WTC11 (cell line): ENCODE results near the gene C11orf54. TPM values are rescaled to one million over a fixed set of nuclear protein-coding genes. Genes with fewer than 3 reads are reported as not detected.
A peak's percentile ranks its signal among the peaks of the same experiment; 100 is the strongest.

Experiments
- ATAC-seq: fragments of 200-7000 bp; cut with Tn5 transposase; 2 replicates; pipeline ENCODE4 v1.10.0; 2021; ENCODE audit warnings: mild to moderate bottlenecking, moderate library complexity
- CTCF ChIA-PET: fragments of 300-600 bp; sonication (Branson Sonifier 250); formaldehyde crosslinking; loops from one replicate; lab custom pipeline; 2021; ENCODE audit warnings: antibody characterized with exemption; lab: Charles Lee
- POLR2A ChIA-PET: fragments of 350-600 bp; sonication (Branson Sonifier 250); formaldehyde crosslinking; loops from one replicate; lab custom pipeline; 2021; ENCODE audit warnings: antibody characterized with exemption; lab: Charles Lee
- DNase-seq: peaks from one replicate; pipeline ENCODE4 v3.0.0; 2021; ENCODE audit warnings: low spot score
- H3K27ac Mint-ChIP-seq: 2 replicates; pipeline ENCODE4 v1.8.0; 2021; ENCODE audit warnings: mixed read lengths
- H3K27me3 Mint-ChIP-seq: 2 replicates; pipeline ENCODE4 v1.8.0; 2021; ENCODE audit warnings: low read depth, mild to moderate bottlenecking, moderate library complexity, mixed read lengths
- H3K36me3 Mint-ChIP-seq: 2 replicates; pipeline ENCODE4 v1.8.0; 2021; ENCODE audit warnings: mixed read lengths
- H3K4me1 Mint-ChIP-seq: 2 replicates; pipeline ENCODE4 v1.8.0; 2022; ENCODE audit warnings: mixed read lengths
- H3K4me3 Mint-ChIP-seq: 2 replicates; pipeline ENCODE4 v1.8.0; 2021; ENCODE audit warnings: mild to moderate bottlenecking, moderate library complexity, mixed read lengths
- H3K9me3 Mint-ChIP-seq: 2 replicates; pipeline ENCODE4 v1.8.0; 2021; ENCODE audit warnings: mixed read lengths
- CDX4 ChIP-seq: fragments of 250-450 bp; sonication (Bioruptor Pico); IDR thresholded peaks from 2 replicates; pipeline ENCODE4 v1.9.0; 2021; ENCODE audit warnings: moderate library complexity, mild to moderate bottlenecking, inconsistent platforms, borderline replicate concordance
- ELF4 ChIP-seq: sonication (generic); formaldehyde crosslinking; IDR thresholded peaks from 2 replicates; pipeline ENCODE4 v1.8.1; 2022; ENCODE audit warnings: low read depth, mild to moderate bottlenecking, moderate library complexity, missing genetic modification reagents
- FOXK1 ChIP-seq: sonication (generic); formaldehyde crosslinking; IDR thresholded peaks from 2 replicates; pipeline ENCODE4 v1.8.0; 2022; ENCODE audit warnings: mild to moderate bottlenecking, moderate library complexity, missing genetic modification reagents
- GABPB1 ChIP-seq: sonication (generic); formaldehyde crosslinking; IDR thresholded peaks from 2 replicates; pipeline ENCODE4 v1.8.1; 2023; ENCODE audit warnings: mild to moderate bottlenecking, missing genetic modification reagents
- MYBL2 ChIP-seq: sonication (generic); formaldehyde crosslinking; IDR thresholded peaks from 2 replicates; pipeline ENCODE4 v1.8.1; 2023; ENCODE audit warnings: mild to moderate bottlenecking, moderate library complexity, missing genetic modification reagents
- NFATC4 ChIP-seq: fragments of 250-450 bp; sonication (Bioruptor Pico); IDR thresholded peaks from 2 replicates; pipeline ENCODE4 v1.9.0; 2021; ENCODE audit warnings: mild to moderate bottlenecking
- NFE2L1 ChIP-seq: sonication (generic); formaldehyde crosslinking; IDR thresholded peaks from 2 replicates; pipeline ENCODE4 v1.8.1; 2023; ENCODE audit warnings: missing genetic modification reagents
- PREB ChIP-seq: sonication (generic); formaldehyde crosslinking; IDR thresholded peaks from 2 replicates; pipeline ENCODE4 v1.8.1; 2022; ENCODE audit warnings: mild to moderate bottlenecking, missing genetic modification reagents, moderate library complexity, borderline replicate concordance
- PRRX2 ChIP-seq: fragments of 250-450 bp; sonication (Bioruptor Pico); IDR thresholded peaks from 2 replicates; pipeline ENCODE4 v1.8.0; 2021; ENCODE audit warnings: mild to moderate bottlenecking
- RELA ChIP-seq: sonication (generic); formaldehyde crosslinking; IDR thresholded peaks from 2 replicates; pipeline ENCODE4 v1.8.1; 2022; ENCODE audit warnings: missing genetic modification reagents, mild to moderate bottlenecking, borderline replicate concordance
- TEAD4 ChIP-seq: sonication (generic); formaldehyde crosslinking; IDR thresholded peaks from 2 replicates; pipeline ENCODE4 v1.8.0; 2022; ENCODE audit warnings: mild to moderate bottlenecking, missing genetic modification reagents
- ZNF121 ChIP-seq: sonication (generic); formaldehyde crosslinking; IDR thresholded peaks from 2 replicates; pipeline ENCODE4 v1.8.0; 2023; ENCODE audit warnings: missing genetic modification reagents
- ZNF263 ChIP-seq: sonication (generic); formaldehyde crosslinking; IDR thresholded peaks from 2 replicates; pipeline ENCODE4 v1.8.1; 2022; ENCODE audit warnings: low read depth, mild to moderate bottlenecking, moderate library complexity, missing genetic modification reagents
- total RNA-seq: library from RNA; stranded (reverse); gene quantifications from 3 replicates; pipeline ENCODE4 v1.2.3, GENCODE V29; 2021
- TF ChIP-seq, protein P1 (sequence below): fragments of 200-600 bp; IDR thresholded peaks from 2 replicates; pipeline ENCODE4 v1.8.0; 2022; ENCODE audit warnings: antibody characterized with exemption
- TF ChIP-seq, protein P2 (sequence below): fragments of 250-450 bp; sonication (Bioruptor Pico); IDR thresholded peaks from 2 replicates; pipeline ENCODE4 v1.9.0; 2021; ENCODE audit warnings: mild to moderate bottlenecking
- TF ChIP-seq, protein P3 (sequence below): sonication (generic); formaldehyde crosslinking; IDR thresholded peaks from 2 replicates; pipeline ENCODE4 v1.8.1; 2023; ENCODE audit warnings: mild to moderate bottlenecking, missing genetic modification reagents, moderate library complexity

Gene C11orf54
- total RNA-seq, 1 experiment from 2014 or later: 25.4 TPM

- ChIA-PET CTCF (interaction anchor here (1.1 to 1.5 kb wide), 2 partner anchors 9 to 10 kb away, joined by 3 to 6 read pairs; partner anchors contain the start of gene MED17), POLR2A (interaction anchor here (1.3 kb wide), 1 partner anchor 9 kb away, joined by 7 read pairs; the partner anchor contains the start of gene MED17)
- Mint-ChIP-seq H3K27me3 (no peaks in the 10 kb centered on the region), H3K9me3 (no peaks in the 10 kb centered on the region; the same call in 1 of the 2 replicates), H3K36me3 (0 out of 2 replicates have a peak, but pooled peaks cover 2% of the 10 kb centered on the region), H3K4me1 (peaks cover 7% of the 10 kb centered on the region), H3K27ac (no peak overlapping the region), H3K4me3 (no peak overlapping the region)
- TF ChIP-seq GABPB1: no peak
- no peak for TF ChIP-seq CDX4 (CRISPR knock-in tag)
- TF ChIP-seq, protein P1, sequence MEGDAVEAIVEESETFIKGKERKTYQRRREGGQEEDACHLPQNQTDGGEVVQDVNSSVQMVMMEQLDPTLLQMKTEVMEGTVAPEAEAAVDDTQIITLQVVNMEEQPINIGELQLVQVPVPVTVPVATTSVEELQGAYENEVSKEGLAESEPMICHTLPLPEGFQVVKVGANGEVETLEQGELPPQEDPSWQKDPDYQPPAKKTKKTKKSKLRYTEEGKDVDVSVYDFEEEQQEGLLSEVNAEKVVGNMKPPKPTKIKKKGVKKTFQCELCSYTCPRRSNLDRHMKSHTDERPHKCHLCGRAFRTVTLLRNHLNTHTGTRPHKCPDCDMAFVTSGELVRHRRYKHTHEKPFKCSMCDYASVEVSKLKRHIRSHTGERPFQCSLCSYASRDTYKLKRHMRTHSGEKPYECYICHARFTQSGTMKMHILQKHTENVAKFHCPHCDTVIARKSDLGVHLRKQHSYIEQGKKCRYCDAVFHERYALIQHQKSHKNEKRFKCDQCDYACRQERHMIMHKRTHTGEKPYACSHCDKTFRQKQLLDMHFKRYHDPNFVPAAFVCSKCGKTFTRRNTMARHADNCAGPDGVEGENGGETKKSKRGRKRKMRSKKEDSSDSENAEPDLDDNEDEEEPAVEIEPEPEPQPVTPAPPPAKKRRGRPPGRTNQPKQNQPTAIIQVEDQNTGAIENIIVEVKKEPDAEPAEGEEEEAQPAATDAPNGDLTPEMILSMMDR: peak; percentile 52
- no peak for TF ChIP-seq RELA (CRISPR knock-in tag)
- ATAC-seq (peak; percentile 83), DNase-seq (peak; percentile 63)
Observed at GRCh38 chr11:93775289-93775688, 33.8 kb downstream of the C11orf54 start.

- peaks cover 23% of the 10 kb centered on the region for H3K4me1 Mint-ChIP-seq
- H3K27ac Mint-ChIP-seq: no peak overlapping the region
- H3K36me3 Mint-ChIP-seq: peaks cover 12% of the 10 kb centered on the region
- no peaks in the 10 kb centered on the region for H3K27me3 Mint-ChIP-seq
- peak overlapping the region; percentile 94 for H3K4me3 Mint-ChIP-seq
- TF ChIP-seq MYBL2 (CRISPR knock-in tag): no peak
- TF ChIP-seq NFATC4 (CRISPR knock-in tag): no peak
- no peak for TF ChIP-seq NFE2L1 (CRISPR knock-in tag)
- TF ChIP-seq PREB (CRISPR knock-in tag): no peak
- peak; percentile 94 for TF ChIP-seq ZNF121 (CRISPR knock-in tag)
- no peak for TF ChIP-seq ELF4
- TF ChIP-seq, all 79 proteins: peak for 1
- no peak for ATAC-seq
- CTCF ChIA-PET: interaction anchor here (1.3 to 1.6 kb wide), 2 partner anchors 32 to 42 kb away, joined by 5 to 24 read pairs; partner anchors contain the start of genes C11orf54 and TAF1D
- no peak for DNase-seq
- H3K9me3 Mint-ChIP-seq: no peaks in the 10 kb centered on the region; the same call in 1 of the 2 replicates
- POLR2A ChIA-PET: interaction anchor here (1.2 to 3.0 kb wide), 2 partner anchors 9 to 42 kb away, joined by 4 to 57 read pairs; partner anchors contain the start of genes C11orf54 and TAF1D
Observed at GRCh38 chr11:93783362-93783761, 41.9 kb downstream of the C11orf54 start.

DNA sequence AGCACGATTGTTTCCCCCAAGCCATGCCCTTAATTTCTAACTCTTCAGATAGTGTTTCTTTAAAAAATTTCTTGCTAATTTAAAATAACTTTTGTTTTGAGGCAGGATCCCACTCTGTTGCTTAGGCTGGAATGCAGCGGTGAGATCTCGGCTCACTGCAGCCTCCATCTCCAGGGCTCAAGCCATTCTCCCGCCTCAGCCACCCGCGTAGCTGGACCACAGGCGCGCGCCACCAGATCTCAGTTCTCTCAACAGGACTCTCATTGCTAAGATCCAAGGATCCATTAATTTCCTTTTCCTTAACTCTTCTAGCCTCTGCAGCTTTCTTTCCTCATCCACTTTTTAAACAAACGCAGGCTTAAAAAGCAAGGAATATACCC lies 42.3 kb downstream of the C11orf54 start:
- TF ChIP-seq FOXK1 (CRISPR knock-in tag) (no peak), TEAD4 (CRISPR knock-in tag) (no peak), PRRX2 (CRISPR knock-in tag) (no peak), ZNF263 (no peak)
- TF ChIP-seq, protein P2, sequence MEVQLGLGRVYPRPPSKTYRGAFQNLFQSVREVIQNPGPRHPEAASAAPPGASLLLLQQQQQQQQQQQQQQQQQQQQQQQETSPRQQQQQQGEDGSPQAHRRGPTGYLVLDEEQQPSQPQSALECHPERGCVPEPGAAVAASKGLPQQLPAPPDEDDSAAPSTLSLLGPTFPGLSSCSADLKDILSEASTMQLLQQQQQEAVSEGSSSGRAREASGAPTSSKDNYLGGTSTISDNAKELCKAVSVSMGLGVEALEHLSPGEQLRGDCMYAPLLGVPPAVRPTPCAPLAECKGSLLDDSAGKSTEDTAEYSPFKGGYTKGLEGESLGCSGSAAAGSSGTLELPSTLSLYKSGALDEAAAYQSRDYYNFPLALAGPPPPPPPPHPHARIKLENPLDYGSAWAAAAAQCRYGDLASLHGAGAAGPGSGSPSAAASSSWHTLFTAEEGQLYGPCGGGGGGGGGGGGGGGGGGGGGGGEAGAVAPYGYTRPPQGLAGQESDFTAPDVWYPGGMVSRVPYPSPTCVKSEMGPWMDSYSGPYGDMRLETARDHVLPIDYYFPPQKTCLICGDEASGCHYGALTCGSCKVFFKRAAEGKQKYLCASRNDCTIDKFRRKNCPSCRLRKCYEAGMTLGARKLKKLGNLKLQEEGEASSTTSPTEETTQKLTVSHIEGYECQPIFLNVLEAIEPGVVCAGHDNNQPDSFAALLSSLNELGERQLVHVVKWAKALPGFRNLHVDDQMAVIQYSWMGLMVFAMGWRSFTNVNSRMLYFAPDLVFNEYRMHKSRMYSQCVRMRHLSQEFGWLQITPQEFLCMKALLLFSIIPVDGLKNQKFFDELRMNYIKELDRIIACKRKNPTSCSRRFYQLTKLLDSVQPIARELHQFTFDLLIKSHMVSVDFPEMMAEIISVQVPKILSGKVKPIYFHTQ (CRISPR knock-in tag): peak; percentile 32; the same call in 1 of the 2 replicates
- TF ChIP-seq, protein P3, sequence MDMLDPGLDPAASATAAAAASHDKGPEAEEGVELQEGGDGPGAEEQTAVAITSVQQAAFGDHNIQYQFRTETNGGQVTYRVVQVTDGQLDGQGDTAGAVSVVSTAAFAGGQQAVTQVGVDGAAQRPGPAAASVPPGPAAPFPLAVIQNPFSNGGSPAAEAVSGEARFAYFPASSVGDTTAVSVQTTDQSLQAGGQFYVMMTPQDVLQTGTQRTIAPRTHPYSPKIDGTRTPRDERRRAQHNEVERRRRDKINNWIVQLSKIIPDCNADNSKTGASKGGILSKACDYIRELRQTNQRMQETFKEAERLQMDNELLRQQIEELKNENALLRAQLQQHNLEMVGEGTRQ (CRISPR knock-in tag): no peak
- H3K36me3 Mint-ChIP-seq: peaks cover 13% of the 10 kb centered on the region
- peaks cover 23% of the 10 kb centered on the region for H3K4me1 Mint-ChIP-seq
- peak overlapping the region; percentile 97 for H3K27ac Mint-ChIP-seq
- POLR2A ChIA-PET: interaction anchor here (0.7 to 3.0 kb wide), 13 partner anchors 9 to 728 kb away, joined by 3 to 57 read pairs (median 4); partner anchors contain the start of genes C11orf54, C11orf97, TAF1D and VSTM5
- H3K9me3 Mint-ChIP-seq: no peaks in the 10 kb centered on the region
- no peak for DNase-seq
- peak; percentile 55 for ATAC-seq
- CTCF ChIA-PET: interaction anchor here (0.8 to 1.6 kb wide), 9 partner anchors 8 to 112 kb away, joined by 3 to 24 read pairs (median 4); partner anchors contain the start of genes C11orf54 and TAF1D
- no peaks in the 10 kb centered on the region for H3K27me3 Mint-ChIP-seq
- peak overlapping the region; percentile 94 for H3K4me3 Mint-ChIP-seq
